HepG2 (cell line): Measurements from ENCODE around the gene EVL. TPM values are rescaled to one million over a fixed set of nuclear protein-coding genes. Genes with fewer than 3 reads are reported as not detected.

Source experiments
- EZH2 ChIP-seq: conservative IDR thresholded peaks from 2 replicates; pipeline ENCODE4 v1.6.1; 2012; ENCODE audit warnings: mild to moderate bottlenecking, low read depth, low read length, moderate library complexity
- GTF3A ChIP-seq: sonication (generic); formaldehyde crosslinking; conservative IDR thresholded peaks from 2 replicates; pipeline ENCODE4 v1.4.0; 2020; ENCODE audit warnings: mild to moderate bottlenecking, missing genetic modification reagents
- KDM4B ChIP-seq: sonication (generic); formaldehyde crosslinking; IDR thresholded peaks from 2 replicates; pipeline ENCODE4 v1.4.0; 2020; ENCODE audit warnings: missing genetic modification reagents
- MNT ChIP-seq: fragments of 450-650 bp; IDR thresholded peaks from 2 replicates; pipeline ENCODE4 v1.6.1; 2016
- POLR2AphosphoS5 ChIP-seq: IDR thresholded peaks from 2 replicates; pipeline ENCODE4 v1.6.1; 2012; ENCODE audit warnings: low read depth, low read length
- SCMH1 ChIP-seq: sonication (generic); formaldehyde crosslinking; IDR thresholded peaks from 2 replicates; pipeline ENCODE4 v1.9.0; 2021; ENCODE audit warnings: missing genetic modification reagents, mild to moderate bottlenecking, borderline replicate concordance
- ZNF749 ChIP-seq: sonication (generic); formaldehyde crosslinking; IDR thresholded peaks from 2 replicates; pipeline ENCODE4 v1.8.0; 2022; ENCODE audit warnings: mild to moderate bottlenecking, missing genetic modification reagents, moderate library complexity, borderline replicate concordance
- ZSCAN29 ChIP-seq: sonication (generic); formaldehyde crosslinking; conservative IDR thresholded peaks from 2 replicates; pipeline ENCODE4 v1.4.0; 2020; ENCODE audit warnings: mild to moderate bottlenecking, missing genetic modification reagents
- polyA plus RNA-seq, 8 experiments: library from polyadenylated mRNA; depleted of rRNA in 3 of 8; stranded (reverse) in 7 of 8; unstranded in 1 of 8; fragments of >200 nt; fragmentation: Illumina TruSeq in 4 of 8; extraction: Trizol in 4 of 8; gene quantifications; 2 replicates each; pipeline versions ENCODE4 v1.2.1 to v1.2.3, GENCODE V29; 2011 to 2016; ENCODE audit warnings: low read depth in 4 of 8, missing spikeins in 1 of 8, mixed read lengths in 1 of 8; ENCODE audit not compliant: insufficient read depth in 1 of 8
- total RNA-seq, 5 experiments: library from RNA; depleted of rRNA; stranded (reverse); fragments of >200 nt; fragmentation: Illumina TruSeq; extraction: Trizol; gene quantifications; 2 replicates each; pipeline ENCODE4 v1.2.3, GENCODE V29; 2016; ENCODE audit warnings: low read depth in 1 of 5
- TF ChIP-seq, protein P1 (sequence below): sonication (generic); formaldehyde crosslinking; IDR thresholded peaks from 2 replicates; pipeline ENCODE4 v1.5.1; 2020; ENCODE audit warnings: mild to moderate bottlenecking, missing genetic modification reagents, moderate library complexity
- TF ChIP-seq, protein P2 (sequence below): sonication (generic); formaldehyde crosslinking; IDR thresholded peaks from 2 replicates; pipeline ENCODE4 v1.4.0; 2020; ENCODE audit warnings: missing genetic modification reagents

Gene EVL
- total and polyA plus RNA-seq, 2 of the 13 experiments (the other 11 are each of a cell fraction or from before 2014, with no cell fraction given): 15.1 to 31.2 TPM

GRCh38 chr14:100159094-100159864 is 94.1 kb downstream of the EVL start, which contains the start of gene DEGS2 (continued):
- TF ChIP-seq, protein P1, sequence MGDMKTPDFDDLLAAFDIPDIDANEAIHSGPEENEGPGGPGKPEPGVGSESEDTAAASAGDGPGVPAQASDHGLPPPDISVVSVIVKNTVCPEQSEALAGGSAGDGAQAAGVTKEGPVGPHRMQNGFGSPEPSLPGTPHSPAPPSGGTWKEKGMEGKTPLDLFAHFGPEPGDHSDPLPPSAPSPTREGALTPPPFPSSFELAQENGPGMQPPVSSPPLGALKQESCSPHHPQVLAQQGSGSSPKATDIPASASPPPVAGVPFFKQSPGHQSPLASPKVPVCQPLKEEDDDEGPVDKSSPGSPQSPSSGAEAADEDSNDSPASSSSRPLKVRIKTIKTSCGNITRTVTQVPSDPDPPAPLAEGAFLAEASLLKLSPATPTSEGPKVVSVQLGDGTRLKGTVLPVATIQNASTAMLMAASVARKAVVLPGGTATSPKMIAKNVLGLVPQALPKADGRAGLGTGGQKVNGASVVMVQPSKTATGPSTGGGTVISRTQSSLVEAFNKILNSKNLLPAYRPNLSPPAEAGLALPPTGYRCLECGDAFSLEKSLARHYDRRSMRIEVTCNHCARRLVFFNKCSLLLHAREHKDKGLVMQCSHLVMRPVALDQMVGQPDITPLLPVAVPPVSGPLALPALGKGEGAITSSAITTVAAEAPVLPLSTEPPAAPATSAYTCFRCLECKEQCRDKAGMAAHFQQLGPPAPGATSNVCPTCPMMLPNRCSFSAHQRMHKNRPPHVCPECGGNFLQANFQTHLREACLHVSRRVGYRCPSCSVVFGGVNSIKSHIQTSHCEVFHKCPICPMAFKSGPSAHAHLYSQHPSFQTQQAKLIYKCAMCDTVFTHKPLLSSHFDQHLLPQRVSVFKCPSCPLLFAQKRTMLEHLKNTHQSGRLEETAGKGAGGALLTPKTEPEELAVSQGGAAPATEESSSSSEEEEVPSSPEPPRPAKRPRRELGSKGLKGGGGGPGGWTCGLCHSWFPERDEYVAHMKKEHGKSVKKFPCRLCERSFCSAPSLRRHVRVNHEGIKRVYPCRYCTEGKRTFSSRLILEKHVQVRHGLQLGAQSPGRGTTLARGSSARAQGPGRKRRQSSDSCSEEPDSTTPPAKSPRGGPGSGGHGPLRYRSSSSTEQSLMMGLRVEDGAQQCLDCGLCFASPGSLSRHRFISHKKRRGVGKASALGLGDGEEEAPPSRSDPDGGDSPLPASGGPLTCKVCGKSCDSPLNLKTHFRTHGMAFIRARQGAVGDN (CRISPR knock-in tag): peak; percentile 32; the same call in 1 of the 2 replicates
- TF ChIP-seq KDM4B (no peak), POLR2AphosphoS5 (no peak), EZH2 (peak; percentile 82; the same call in 1 of the 2 replicates), MNT (no peak), SCMH1 (no peak), ZNF749 (no peak), ZSCAN29 (no peak), GTF3A (CRISPR knock-in tag) (no peak)
- TF ChIP-seq, protein P2, sequence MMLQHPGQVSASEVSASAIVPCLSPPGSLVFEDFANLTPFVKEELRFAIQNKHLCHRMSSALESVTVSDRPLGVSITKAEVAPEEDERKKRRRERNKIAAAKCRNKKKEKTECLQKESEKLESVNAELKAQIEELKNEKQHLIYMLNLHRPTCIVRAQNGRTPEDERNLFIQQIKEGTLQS (CRISPR knock-in tag): no peak
